ENCODE results near the gene CD96. TPM values are rescaled to one million over a fixed set of nuclear protein-coding genes. Genes with fewer than 3 reads are reported as not detected.

CD96 gene
- total RNA-seq, 1 experiment from 2014 or later: 0.13 TPM

- no peaks in the 10 kb centered on the region for H3K9me3 ChIP-seq (replicated peaks)
- no peak overlapping the region for H3K4me3 ChIP-seq
- no peaks in the 10 kb centered on the region for H3K36me3 ChIP-seq
- no peak for DNase-seq (ENCODE audit: low read depth in 1 of 2, low spot score in 2 of 2)
- H3K27me3 ChIP-seq (replicated peaks): no peaks in the 10 kb centered on the region
- H3K27ac ChIP-seq: no peak overlapping the region
- no peaks in the 10 kb centered on the region for H3K4me1 ChIP-seq (replicated peaks)
Observed at GRCh38 chr3:111571282-111571681, 29.3 kb downstream of the CD96 start.

DNA sequence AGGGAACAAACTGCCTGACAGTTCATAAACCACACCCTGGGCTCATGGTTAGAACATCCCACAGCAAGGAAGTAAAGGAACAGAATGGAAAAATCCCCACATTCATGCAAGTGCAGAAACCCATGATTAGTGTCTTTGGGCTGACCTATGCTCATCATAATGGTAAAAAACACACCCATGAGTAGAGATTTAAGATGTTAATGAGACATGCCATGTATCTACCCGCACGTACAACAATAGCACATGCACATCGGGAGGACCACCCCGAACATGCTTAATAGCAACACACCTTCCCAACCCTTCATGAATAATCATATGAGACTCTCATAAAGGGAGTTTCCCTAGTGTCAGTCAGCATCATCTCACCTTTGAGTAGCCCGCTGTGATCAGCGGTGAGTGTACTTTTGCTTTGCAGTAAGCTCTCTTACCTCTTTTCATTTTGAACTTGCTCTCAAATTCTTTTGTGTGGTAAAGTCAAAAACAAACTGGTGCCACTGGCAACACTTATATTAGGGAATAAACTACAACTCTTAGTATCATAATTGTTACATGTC lies 30.0 kb downstream of the CD96 start:
- H3K27ac ChIP-seq: no peak overlapping the region
- H3K4me3 ChIP-seq: no peak overlapping the region
- no peaks in the 10 kb centered on the region for H3K36me3 ChIP-seq
- no peaks in the 10 kb centered on the region for H3K4me1 ChIP-seq (replicated peaks)
- H3K27me3 ChIP-seq (replicated peaks): no peaks in the 10 kb centered on the region
- no peak for DNase-seq (ENCODE audit: low read depth in 1 of 2, low spot score in 2 of 2)
- no peaks in the 10 kb centered on the region for H3K9me3 ChIP-seq (replicated peaks)

DNA sequence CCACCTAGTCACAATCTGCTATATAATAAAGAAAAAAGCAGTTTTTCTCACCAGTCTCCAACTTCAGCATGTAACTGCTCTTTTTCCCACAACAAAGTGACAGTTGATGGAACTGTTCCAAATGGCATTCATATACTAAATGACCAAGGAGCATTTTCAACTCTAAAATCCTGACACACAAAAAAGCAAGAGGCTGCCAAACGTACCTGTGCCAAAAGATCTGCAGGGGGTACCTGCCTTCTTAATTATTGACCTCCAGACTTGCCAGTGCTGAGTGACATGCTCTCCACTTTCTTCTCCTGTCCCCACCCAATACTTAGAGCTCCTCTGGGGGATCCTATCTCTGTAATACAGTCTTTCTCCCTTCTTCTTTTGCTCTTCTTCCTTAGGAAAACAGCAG lies 35.1 kb downstream of the CD96 start:
- Histone ChIP-seq H3K9me3 (replicated peaks) (no peaks in the 10 kb centered on the region), H3K4me3 (no peak overlapping the region), H3K36me3 (no peaks in the 10 kb centered on the region), H3K4me1 (replicated peaks) (peaks cover 21% of the 10 kb centered on the region), H3K27ac (no peak overlapping the region), H3K27me3 (replicated peaks) (no peaks in the 10 kb centered on the region)
- no peak for DNase-seq (ENCODE audit: low read depth in 1 of 2, low spot score in 2 of 2)

DNA sequence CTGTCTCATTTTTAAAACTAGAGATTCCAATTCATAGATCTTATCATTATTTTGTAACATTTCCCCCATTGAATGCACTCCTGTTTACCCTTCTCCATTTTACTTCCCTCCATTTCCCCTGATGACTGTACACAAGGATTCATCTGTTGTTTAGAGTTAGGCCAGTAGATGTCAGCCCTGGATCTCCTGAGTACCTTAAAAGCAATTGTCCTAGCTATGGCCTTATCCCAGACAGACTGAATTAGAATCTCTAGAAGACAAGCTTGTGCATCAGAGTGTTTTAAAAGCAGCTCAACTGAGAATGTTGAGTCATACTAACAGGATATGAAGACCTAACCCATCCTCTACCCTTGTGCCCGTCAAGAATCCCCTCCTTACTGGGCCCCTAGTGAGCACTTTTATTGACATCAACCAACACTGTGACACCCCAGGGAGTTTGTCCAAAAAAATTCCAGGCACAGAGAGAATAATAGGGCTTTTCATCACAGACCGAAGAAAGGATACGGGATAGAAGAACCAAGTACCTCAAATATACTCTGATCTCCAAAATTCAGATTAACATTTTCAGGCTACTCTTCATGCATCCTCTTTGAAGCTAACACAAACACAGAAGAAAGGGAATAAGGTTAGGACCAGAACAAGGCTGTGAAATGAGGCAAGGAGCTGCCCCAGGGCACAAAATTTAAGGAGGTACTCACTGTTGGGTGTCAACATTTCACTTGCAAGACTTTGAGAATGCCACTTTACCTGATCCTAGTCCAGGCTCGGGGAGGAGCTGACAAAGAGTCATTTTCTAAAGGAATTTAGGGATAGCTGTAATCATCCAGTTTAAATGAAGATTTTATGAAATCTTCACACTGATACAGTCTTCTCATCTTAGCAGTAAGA lies 36.0 kb downstream of the CD96 start:
- no peaks in the 10 kb centered on the region for H3K27me3 ChIP-seq (replicated peaks)
- H3K36me3 ChIP-seq: no peaks in the 10 kb centered on the region
- no peaks in the 10 kb centered on the region for H3K9me3 ChIP-seq (replicated peaks)
- H3K27ac ChIP-seq: no peak overlapping the region
- peaks cover 30% of the 10 kb centered on the region for H3K4me1 ChIP-seq (replicated peaks)
- DNase-seq (ENCODE audit: low read depth in 1 of 2, low spot score in 2 of 2): peak in 1 of 2 experiments; percentile 65
- H3K4me3 ChIP-seq: no peak overlapping the region

DNA sequence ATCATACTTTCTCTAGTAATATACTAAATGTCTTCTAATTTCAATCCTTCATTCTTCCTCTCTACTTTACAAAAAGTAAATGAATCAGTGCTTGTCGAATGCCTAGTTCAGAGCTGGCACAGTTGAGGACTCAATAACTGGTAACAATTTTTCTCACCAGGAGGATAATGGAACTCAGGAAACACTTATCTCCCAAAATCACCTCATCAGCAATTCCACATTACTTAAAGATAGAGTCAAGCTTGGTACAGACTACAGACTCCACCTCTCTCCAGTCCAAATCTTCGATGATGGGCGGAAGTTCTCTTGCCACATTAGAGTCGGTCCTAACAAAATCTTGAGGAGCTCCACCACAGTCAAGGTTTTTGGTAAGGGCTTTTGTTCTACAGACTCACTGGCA lies 36.9 kb downstream of the CD96 start:
- no peak overlapping the region for H3K4me3 ChIP-seq
- DNase-seq (ENCODE audit: low read depth in 1 of 2, low spot score in 2 of 2): no peak
- H3K27ac ChIP-seq: no peak overlapping the region
- H3K9me3 ChIP-seq (replicated peaks): no peaks in the 10 kb centered on the region
- H3K27me3 ChIP-seq (replicated peaks): no peaks in the 10 kb centered on the region
- peaks cover 31% of the 10 kb centered on the region for H3K4me1 ChIP-seq (replicated peaks)
- H3K36me3 ChIP-seq: no peaks in the 10 kb centered on the region

- no peak overlapping the region for H3K4me3 ChIP-seq
- no peaks in the 10 kb centered on the region for H3K27me3 ChIP-seq (replicated peaks)
- no peak overlapping the region for H3K27ac ChIP-seq
- no peaks in the 10 kb centered on the region for H3K36me3 ChIP-seq
- H3K9me3 ChIP-seq (replicated peaks): no peaks in the 10 kb centered on the region
- DNase-seq (ENCODE audit: low read depth in 1 of 2, low spot score in 2 of 2): no peak
- H3K4me1 ChIP-seq (replicated peaks): peaks cover 31% of the 10 kb centered on the region
Observed at GRCh38 chr3:111579495-111579894, 37.5 kb downstream of the CD96 start.

DNA sequence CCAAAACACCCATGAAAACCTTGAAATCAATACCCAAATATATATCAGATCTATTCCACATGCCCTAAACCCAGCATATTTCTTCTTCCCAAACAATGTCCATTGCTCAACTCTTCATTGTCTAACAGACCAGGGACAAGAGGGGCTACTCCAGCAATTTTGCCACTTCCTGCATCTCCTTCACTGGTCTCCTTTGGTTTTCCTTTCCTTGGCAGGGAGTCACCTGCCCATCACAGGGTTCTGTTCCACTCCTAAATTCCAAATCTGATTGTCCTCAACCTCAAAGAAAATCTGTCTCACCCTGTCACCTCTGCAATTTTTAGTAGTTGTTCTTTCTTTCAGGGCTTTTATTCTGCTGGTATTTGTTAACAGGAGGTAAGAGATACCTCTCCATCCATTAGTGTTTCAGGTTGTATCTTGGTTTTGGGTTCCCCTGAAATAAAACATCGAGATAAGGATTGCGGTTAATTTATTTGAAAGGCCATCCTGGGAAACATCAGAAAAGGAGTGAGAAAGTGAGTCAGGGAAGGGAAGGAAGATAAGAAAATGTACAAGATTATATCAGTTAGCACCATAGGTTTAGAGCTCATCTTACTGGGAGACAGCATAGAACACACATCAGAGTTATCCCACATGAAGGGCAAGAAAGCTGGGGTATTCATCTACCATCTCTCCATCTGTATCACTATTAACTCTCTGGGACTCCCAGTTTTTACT lies 39.6 kb downstream of the CD96 start:
- H3K27me3 ChIP-seq (replicated peaks): no peaks in the 10 kb centered on the region
- DNase-seq (ENCODE audit: low read depth in 1 of 2, low spot score in 2 of 2): no peak
- peak overlapping the region; percentile 32 for H3K27ac ChIP-seq

GRCh38 chr3:111582120-111582474 lies 40.1 kb downstream of the CD96 start:
- Histone ChIP-seq H3K27me3 (replicated peaks) (no peaks in the 10 kb centered on the region), H3K9me3 (replicated peaks) (no peaks in the 10 kb centered on the region), H3K4me1 (replicated peaks) (peaks cover 31% of the 10 kb centered on the region), H3K4me3 (no peak overlapping the region), H3K36me3 (no peaks in the 10 kb centered on the region), H3K27ac (peak overlapping the region; percentile 61)
- DNase-seq (ENCODE audit: low read depth in 1 of 2, low spot score in 2 of 2): peak; percentile 63 to 66

More for the DNA sequence above, 39.6 kb downstream of the CD96 start:
- no peaks in the 10 kb centered on the region for H3K36me3 ChIP-seq
- H3K4me3 ChIP-seq: no peak overlapping the region
- H3K4me1 ChIP-seq (replicated peaks): peaks cover 31% of the 10 kb centered on the region
- H3K9me3 ChIP-seq (replicated peaks): no peaks in the 10 kb centered on the region

DNA sequence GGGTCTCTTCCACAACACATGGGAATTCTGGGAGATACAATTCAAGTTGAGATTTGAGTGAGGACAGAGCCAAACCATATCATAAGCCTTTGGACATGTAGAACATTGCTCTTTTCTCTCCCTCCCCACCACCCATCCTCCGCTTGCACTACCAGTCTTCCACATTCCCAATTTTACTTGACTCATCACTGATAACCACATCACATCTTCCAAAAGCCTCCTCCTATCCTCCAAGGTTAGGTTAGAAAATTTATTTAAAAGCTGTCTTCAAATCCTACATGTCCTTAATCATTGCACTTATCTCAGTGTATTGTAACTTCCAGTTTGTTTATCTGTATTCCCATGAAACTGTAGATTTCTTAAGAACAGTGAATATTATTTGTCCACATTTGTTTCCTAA lies 42.7 kb downstream of the CD96 start:
- Histone ChIP-seq H3K9me3 (replicated peaks) (no peaks in the 10 kb centered on the region), H3K4me1 (replicated peaks) (peaks cover 30% of the 10 kb centered on the region), H3K27me3 (replicated peaks) (no peaks in the 10 kb centered on the region), H3K4me3 (no peak overlapping the region), H3K36me3 (no peaks in the 10 kb centered on the region), H3K27ac (no peak overlapping the region)
- no peak for DNase-seq (ENCODE audit: low read depth in 1 of 2, low spot score in 2 of 2)

DNA sequence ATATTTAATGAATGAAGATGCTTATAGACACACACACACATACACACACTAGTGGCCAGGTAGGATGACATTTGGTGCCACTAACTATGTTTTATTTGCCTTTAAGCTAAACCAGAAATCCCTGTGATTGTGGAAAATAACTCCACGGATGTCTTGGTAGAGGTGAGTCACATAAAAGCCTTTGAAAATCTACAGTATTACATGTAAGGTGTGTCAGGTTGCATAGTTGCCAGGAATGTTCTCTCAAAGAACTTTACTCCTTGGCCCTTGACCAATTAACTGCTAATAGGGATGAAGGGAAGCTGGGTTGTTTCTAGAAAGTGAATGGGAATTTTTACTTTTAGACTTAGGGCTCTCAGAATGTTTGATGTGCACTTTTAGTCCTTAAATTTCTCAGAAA lies 43.2 kb downstream of the CD96 start:
- no peaks in the 10 kb centered on the region for H3K9me3 ChIP-seq (replicated peaks)
- DNase-seq (ENCODE audit: low read depth in 1 of 2, low spot score in 2 of 2): no peak

DNA sequence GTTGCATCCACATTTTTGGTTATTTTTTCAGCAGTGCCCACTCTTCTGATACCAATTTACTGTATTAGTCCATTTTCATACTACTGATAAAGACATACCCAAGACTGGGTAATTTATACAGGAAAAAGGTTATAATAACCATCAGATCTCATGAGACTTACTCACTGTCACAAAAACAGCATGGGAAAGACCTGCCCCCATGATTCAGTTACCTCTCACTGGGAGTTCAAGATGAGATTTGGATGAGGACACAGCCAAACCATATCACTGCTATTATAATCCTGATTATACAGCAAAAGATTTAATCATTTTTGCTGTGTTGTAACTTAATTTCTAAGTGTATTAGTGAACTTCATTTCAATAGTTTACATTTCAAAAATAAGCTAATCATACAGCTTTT lies 46.5 kb downstream of the CD96 start:
- H3K36me3 ChIP-seq: no peaks in the 10 kb centered on the region
- no peaks in the 10 kb centered on the region for H3K9me3 ChIP-seq (replicated peaks)
- no peak overlapping the region for H3K27ac ChIP-seq
- DNase-seq (ENCODE audit: low read depth in 1 of 2, low spot score in 2 of 2): no peak
- H3K4me1 ChIP-seq (replicated peaks): peaks cover 42% of the 10 kb centered on the region
- no peak overlapping the region for H3K4me3 ChIP-seq
- no peaks in the 10 kb centered on the region for H3K27me3 ChIP-seq (replicated peaks)

More for the DNA sequence above, 43.2 kb downstream of the CD96 start:
- no peaks in the 10 kb centered on the region for H3K27me3 ChIP-seq (replicated peaks)
- H3K4me3 ChIP-seq: no peak overlapping the region
- H3K27ac ChIP-seq: no peak overlapping the region
- H3K36me3 ChIP-seq: no peaks in the 10 kb centered on the region
- peaks cover 35% of the 10 kb centered on the region for H3K4me1 ChIP-seq (replicated peaks)

DNA sequence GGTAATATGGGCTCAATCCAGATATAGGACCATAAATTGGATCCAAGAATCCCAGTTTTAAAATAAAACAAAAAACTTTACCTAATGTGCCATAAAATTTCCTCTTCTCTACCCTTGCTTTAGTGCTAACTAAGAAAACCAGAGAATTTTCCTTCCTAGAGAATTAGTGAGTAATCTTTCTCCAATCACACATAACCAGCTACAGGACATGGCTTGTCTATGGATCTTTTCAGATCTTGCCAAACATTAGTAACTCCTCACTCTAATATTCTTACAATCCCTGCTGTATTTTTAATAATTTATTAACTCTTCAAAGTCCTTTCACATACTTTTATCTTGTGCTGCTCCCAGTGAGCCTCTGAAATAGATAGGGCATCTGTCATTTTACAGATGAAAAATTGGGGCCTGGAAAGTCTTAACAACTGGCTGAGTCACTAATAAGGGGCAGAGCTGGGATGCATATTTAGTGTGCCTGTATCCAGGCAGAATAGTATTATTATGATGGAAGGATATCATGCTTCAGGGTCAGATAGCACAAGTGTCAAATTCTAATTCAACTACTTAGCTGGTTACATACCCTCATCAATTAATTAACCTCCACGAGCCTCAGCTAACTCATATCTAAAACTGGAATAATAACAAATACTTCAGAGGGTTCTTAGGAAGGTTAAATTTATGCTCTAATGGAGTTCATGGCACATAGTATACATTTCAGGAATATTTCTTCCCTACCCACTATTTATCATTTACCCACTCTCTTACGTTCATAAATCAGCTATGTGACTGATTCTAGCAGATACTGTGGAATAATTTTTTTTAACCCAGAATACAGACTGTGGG lies 47.5 kb downstream of the CD96 start:
- no peak for DNase-seq (ENCODE audit: low read depth in 1 of 2, low spot score in 2 of 2)
- Histone ChIP-seq H3K4me3 (no peak overlapping the region), H3K27ac (no peak overlapping the region), H3K36me3 (no peaks in the 10 kb centered on the region; the same call in 1 of the 2 replicates), H3K9me3 (replicated peaks) (no peaks in the 10 kb centered on the region), H3K4me1 (replicated peaks) (peaks cover 52% of the 10 kb centered on the region), H3K27me3 (replicated peaks) (no peaks in the 10 kb centered on the region)

- no peak overlapping the region for H3K27ac ChIP-seq
Observed at GRCh38 chr3:111590143-111590491, 48.1 kb downstream of the CD96 start.

More at GRCh38 chr3:111590143-111590491, 48.1 kb downstream of the CD96 start:
- Histone ChIP-seq H3K27me3 (replicated peaks) (no peaks in the 10 kb centered on the region), H3K4me3 (no peak overlapping the region), H3K36me3 (no peaks in the 10 kb centered on the region; the same call in 1 of the 2 replicates), H3K4me1 (replicated peaks) (peaks cover 58% of the 10 kb centered on the region), H3K9me3 (replicated peaks) (no peaks in the 10 kb centered on the region)
- DNase-seq (ENCODE audit: low read depth in 1 of 2, low spot score in 2 of 2): no peak
